Measurements from ENCODE around the gene DHCR24. TPM values are rescaled to one million over a fixed set of nuclear protein-coding genes. Genes with fewer than 3 reads are reported as not detected.

The DHCR24 gene
- total and polyA plus RNA-seq, 10 donors, result 7.0 to 370 (median 218) TPM

DNA sequence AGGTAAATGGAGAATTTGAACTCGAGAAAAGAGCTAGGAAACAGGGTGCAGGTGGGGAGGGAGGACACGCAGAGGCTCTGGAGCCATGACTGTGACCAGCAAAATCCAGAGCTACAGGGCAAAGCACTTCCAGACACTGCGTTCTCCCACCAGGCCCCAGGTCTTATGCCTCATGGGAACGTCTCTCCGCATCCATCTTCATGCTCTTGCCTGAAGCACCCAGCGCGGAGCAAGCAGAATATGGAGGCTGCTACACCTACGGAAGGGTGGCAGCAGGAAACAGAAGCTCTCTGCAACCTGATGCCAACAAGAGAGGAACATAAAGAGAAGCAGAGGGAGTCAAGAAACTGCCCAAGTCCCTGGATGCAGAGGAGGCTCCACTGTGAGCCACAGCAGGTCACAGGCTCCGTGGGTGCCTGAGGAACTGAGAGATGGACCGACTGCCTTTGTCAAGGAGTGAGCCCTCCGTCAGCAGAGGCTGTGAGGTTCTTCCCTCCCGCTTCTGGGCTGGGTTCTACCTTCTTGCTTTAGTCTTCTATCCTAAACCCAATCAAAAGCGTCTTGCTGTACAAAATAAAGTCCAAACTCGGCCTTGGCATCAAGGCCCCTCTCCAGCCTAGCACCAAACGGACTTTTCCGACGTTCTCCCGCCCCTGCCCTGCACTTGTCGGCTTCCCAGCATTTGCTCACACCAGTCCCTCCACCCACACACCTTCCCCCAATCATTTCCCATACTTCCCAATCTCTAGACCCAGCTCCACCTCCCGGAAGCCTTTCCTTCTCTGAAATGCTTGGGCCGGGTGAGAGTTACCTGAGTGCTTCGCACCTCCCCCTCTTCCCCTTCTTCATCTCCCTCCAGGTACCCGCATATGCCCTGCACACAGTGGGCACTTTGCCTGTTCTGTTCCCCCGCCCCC, 930 bp downstream of the DHCR24 start:
- intact Hi-C loops (cut with DNase I; ENCODE audit: low total_unique reads), result no loop called here
- 26 to 46% (median 37%) methylated on average over 24 of the region's 24 CpGs for WGBS, 5 donors
- no peak for DNase-seq

GRCh38 chr1:54885237-54885679, 1.7 kb downstream of the DHCR24 start:
- WGBS, 5 donors, result 69 to 92% (median 79%) methylated on average over 4 of the region's 4 CpGs
- TF ChIP-seq POLR2A (IDR thresholded peaks at IDR 0.05), result no peak
- TF ChIP-seq, protein P1, sequence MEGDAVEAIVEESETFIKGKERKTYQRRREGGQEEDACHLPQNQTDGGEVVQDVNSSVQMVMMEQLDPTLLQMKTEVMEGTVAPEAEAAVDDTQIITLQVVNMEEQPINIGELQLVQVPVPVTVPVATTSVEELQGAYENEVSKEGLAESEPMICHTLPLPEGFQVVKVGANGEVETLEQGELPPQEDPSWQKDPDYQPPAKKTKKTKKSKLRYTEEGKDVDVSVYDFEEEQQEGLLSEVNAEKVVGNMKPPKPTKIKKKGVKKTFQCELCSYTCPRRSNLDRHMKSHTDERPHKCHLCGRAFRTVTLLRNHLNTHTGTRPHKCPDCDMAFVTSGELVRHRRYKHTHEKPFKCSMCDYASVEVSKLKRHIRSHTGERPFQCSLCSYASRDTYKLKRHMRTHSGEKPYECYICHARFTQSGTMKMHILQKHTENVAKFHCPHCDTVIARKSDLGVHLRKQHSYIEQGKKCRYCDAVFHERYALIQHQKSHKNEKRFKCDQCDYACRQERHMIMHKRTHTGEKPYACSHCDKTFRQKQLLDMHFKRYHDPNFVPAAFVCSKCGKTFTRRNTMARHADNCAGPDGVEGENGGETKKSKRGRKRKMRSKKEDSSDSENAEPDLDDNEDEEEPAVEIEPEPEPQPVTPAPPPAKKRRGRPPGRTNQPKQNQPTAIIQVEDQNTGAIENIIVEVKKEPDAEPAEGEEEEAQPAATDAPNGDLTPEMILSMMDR (IDR thresholded peaks at IDR 0.05 in 8 of 11, conservative IDR thresholded peaks at IDR 0.05 in 3 of 11), result no peak
- TF ChIP-seq POLR2AphosphoS5 (IDR thresholded peaks at IDR 0.05), result no peak

More for the DNA sequence above, 930 bp downstream of the DHCR24 start:
- H3K27ac ChIP-seq, result peak overlapping the region; percentile 13 to 85 (median 80)
- H3K27me3 ChIP-seq (replicated peaks in 1 of 7), result peaks cover 0 to 26% (median 0%) of the 10 kb centered on the region in 7 donors
- H3K4me3 ChIP-seq, result peak overlapping the region; percentile 55 to 98 (median 84)
- no peaks in the 10 kb centered on the region for H3K9me3 ChIP-seq
- H3K36me3 ChIP-seq, result peaks cover 0 to 10% (median 0%) of the 10 kb centered on the region in 6 donors
- TF ChIP-seq, protein P1 (IDR thresholded peaks at IDR 0.05 in 8 of 11, conservative IDR thresholded peaks at IDR 0.05 in 3 of 11), result no peak
- no peak for TF ChIP-seq POLR2A (IDR thresholded peaks at IDR 0.05)
- TF ChIP-seq POLR2AphosphoS5 (IDR thresholded peaks at IDR 0.05), result no peak
- peaks cover 8 to 68% (median 31%) of the 10 kb centered on the region in 6 donors for H3K4me1 ChIP-seq

DNA sequence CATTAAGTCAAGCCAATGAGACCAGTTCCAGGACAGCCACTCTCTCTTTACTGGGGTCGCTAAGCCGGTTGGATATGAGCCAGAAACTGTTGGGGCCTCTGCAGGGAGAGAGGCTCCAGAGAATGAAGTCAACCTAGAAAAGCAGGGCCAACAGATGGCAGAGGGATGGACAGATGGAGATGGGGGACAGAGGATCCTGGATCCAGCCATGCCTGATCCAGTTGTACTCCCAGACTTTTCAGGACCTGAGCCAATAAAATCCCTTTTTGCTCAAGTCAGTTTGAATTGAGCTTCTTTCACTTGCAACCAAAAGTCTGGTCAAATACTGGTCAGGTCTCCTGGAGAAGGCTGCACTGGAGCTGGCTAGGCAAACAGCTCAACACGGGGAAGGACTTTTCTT, 2.2 kb downstream of the DHCR24 start:
- H3K27me3 ChIP-seq (replicated peaks in 1 of 7), result peaks cover 0 to 26% (median 0%) of the 10 kb centered on the region in 7 donors
- peaks cover 8 to 64% (median 31%) of the 10 kb centered on the region in 6 donors for H3K4me1 ChIP-seq
- intact Hi-C loops (cut with DNase I; ENCODE audit: low total_unique reads), result no loop called here
- 56 to 85% (median 78%) methylated on average over 3 of the region's 3 CpGs for WGBS, 5 donors
- peaks cover 0 to 16% (median 0%) of the 10 kb centered on the region in 6 donors for H3K36me3 ChIP-seq
- H3K27ac ChIP-seq, result peak overlapping the region in 3 of 8 donors; percentile 80 to 85 (median 82)
- H3K4me3 ChIP-seq, result peak overlapping the region in 5 of 8 donors; percentile 66 to 98 (median 86)
- TF ChIP-seq POLR2A (IDR thresholded peaks at IDR 0.05), result no peak
- TF ChIP-seq POLR2AphosphoS5 (IDR thresholded peaks at IDR 0.05), result no peak
- TF ChIP-seq, protein P1 (IDR thresholded peaks at IDR 0.05 in 8 of 11, conservative IDR thresholded peaks at IDR 0.05 in 3 of 11), result no peak
- no peak for DNase-seq
- peaks cover 0 to 4% (median 0%) of the 10 kb centered on the region in 8 donors for H3K9me3 ChIP-seq

More at GRCh38 chr1:54885237-54885679, 1.7 kb downstream of the DHCR24 start:
- H3K4me1 ChIP-seq, result peaks cover 8 to 68% (median 31%) of the 10 kb centered on the region in 6 donors
- H3K4me3 ChIP-seq, result peak overlapping the region in 6 of 8 donors; percentile 66 to 98 (median 85)
- peaks cover 0 to 13% (median 0%) of the 10 kb centered on the region in 6 donors for H3K36me3 ChIP-seq
- peaks cover 0 to 26% (median 0%) of the 10 kb centered on the region in 7 donors for H3K27me3 ChIP-seq (replicated peaks in 1 of 7)
- H3K9me3 ChIP-seq, result no peaks in the 10 kb centered on the region
- intact Hi-C loops (cut with DNase I; ENCODE audit: low total_unique reads), result no loop called here
- peak overlapping the region; percentile 2 to 85 (median 80) for H3K27ac ChIP-seq
- no peak for DNase-seq

Data from spleen (tissue), 11 donors.